ENCODE data around the gene GCH1. TPM values are rescaled to one million over a fixed set of nuclear protein-coding genes. Genes with fewer than 3 reads are reported as not detected.

The GCH1 gene
- total RNA-seq, 1 donor from 2014 or later = 17.2 TPM

DNA sequence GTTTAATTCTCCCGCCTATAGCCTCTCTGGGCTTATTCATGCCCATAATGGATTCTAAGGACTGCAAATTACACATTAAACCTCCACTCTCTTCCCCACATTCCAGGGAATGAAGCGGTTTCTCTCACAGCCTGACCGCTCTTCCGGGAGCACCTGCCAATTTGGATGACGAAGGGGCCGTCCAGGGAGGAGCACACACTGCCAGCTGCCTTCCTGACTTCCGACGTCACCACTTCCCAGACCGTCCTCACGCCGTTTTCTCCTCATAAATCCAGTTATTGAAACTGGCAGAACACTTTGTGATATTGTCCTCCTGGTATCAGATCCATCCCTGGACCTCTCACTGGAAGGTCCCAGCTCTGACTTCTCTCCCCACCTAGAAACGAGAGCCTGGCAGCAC is 87.6 kb downstream of the GCH1 start:
- intact Hi-C loops (cut with micrococcal nuclease) = no loop called here
- Mint-ChIP-seq H3K4me3 (no peak overlapping the region), H3K36me3 (ENCODE audit: low read depth) (no peaks in the 10 kb centered on the region), H3K4me1 (no peaks in the 10 kb centered on the region), H3K27ac (no peak overlapping the region), H3K9me3 (no peaks in the 10 kb centered on the region), H3K27me3 (peaks cover 2% of the 10 kb centered on the region)
- ATAC-seq (ENCODE audit: low read depth) (no peak), DNase-seq (no peak)
- TF ChIP-seq, protein P1, sequence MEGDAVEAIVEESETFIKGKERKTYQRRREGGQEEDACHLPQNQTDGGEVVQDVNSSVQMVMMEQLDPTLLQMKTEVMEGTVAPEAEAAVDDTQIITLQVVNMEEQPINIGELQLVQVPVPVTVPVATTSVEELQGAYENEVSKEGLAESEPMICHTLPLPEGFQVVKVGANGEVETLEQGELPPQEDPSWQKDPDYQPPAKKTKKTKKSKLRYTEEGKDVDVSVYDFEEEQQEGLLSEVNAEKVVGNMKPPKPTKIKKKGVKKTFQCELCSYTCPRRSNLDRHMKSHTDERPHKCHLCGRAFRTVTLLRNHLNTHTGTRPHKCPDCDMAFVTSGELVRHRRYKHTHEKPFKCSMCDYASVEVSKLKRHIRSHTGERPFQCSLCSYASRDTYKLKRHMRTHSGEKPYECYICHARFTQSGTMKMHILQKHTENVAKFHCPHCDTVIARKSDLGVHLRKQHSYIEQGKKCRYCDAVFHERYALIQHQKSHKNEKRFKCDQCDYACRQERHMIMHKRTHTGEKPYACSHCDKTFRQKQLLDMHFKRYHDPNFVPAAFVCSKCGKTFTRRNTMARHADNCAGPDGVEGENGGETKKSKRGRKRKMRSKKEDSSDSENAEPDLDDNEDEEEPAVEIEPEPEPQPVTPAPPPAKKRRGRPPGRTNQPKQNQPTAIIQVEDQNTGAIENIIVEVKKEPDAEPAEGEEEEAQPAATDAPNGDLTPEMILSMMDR (IDR thresholded peaks at IDR 0.05) = no peak
- ChIA-PET CTCF (no interaction called here), POLR2A (no interaction called here)

DNA sequence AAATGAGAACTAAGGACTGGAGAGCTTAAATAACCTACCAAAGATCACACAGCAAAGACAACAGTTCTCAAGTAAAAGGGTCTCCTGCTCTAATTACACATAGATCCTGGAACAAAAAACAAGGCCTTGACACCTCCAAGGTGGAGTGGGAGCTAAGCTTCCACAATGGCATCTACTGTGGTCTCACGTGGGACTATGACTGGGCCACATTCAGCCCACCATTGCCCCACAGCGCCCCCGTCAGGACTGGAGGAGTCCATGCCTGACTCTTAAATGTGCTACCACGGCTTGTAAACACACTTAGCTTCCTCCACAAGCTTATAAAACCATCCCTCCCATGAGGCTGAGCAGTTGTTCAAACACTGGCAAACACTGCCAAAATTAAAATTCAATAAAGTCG is 88.5 kb downstream of the GCH1 start:
- Mint-ChIP-seq H3K27me3 (peaks cover under 1% of the 10 kb centered on the region), H3K9me3 (no peaks in the 10 kb centered on the region), H3K4me3 (no peak overlapping the region), H3K27ac (no peak overlapping the region), H3K4me1 (no peaks in the 10 kb centered on the region), H3K36me3 (ENCODE audit: low read depth) (no peaks in the 10 kb centered on the region)
- ATAC-seq (ENCODE audit: low read depth) (no peak), DNase-seq (no peak)
- TF ChIP-seq, protein P1 (IDR thresholded peaks at IDR 0.05) = no peak
- CTCF ChIA-PET = interaction anchor here (1.0 kb wide), 1 partner anchor 248 kb away, joined by 4 read pairs; the partner anchor contains the start of gene SAMD4A
- POLR2A ChIA-PET = no interaction called here
- intact Hi-C loops (cut with micrococcal nuclease) = no loop called here

DNA sequence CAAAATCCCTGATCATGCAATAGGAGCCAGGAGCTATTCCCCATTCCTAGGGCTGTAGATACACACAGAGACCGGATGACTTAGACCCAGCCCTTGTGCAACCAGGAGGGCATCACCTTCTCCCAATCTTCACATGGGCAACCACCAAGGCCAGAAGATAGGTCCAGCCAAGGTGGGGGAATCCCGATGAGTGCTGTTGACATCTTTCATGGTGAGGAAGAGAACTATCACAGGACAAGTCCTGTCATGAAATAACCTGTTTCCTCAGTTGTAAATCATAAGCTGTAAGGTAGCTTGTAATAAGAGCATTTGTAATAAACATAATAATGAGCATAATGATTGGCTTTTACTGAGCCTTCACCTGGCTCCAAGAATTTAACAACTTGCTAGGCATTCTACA is 89.5 kb downstream of the GCH1 start:
- H3K27ac Mint-ChIP-seq = no peak overlapping the region
- TF ChIP-seq, protein P1 (IDR thresholded peaks at IDR 0.05) = no peak
- intact Hi-C loops (cut with micrococcal nuclease) = no loop called here
- H3K36me3 Mint-ChIP-seq (ENCODE audit: low read depth) = no peaks in the 10 kb centered on the region
- H3K4me3 Mint-ChIP-seq = no peak overlapping the region
- no peaks in the 10 kb centered on the region for H3K9me3 Mint-ChIP-seq
- H3K27me3 Mint-ChIP-seq = no peaks in the 10 kb centered on the region
- no peaks in the 10 kb centered on the region for H3K4me1 Mint-ChIP-seq
- DNase-seq = no peak
- CTCF ChIA-PET = no interaction called here
- POLR2A ChIA-PET = no interaction called here
- ATAC-seq (ENCODE audit: low read depth) = no peak

DNA sequence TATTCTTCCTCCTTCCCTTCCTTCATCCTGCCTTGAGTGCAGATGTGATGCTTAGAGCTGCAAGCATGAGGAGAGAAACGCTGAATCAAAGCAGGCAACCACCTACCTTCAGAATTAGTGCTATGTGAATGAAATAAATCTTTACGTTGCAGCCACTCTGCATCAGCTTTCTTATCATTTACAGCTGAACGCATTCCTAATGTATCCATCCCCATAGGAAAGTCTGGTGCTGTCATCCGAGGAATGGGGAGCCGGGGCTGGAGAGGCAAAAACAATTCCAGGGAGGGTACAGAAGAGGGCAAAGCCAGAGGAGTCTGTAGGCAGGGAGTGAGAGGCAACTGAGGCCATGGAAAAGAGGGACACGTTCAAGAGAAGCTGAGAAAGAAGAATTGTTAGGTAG is 90.0 kb downstream of the GCH1 start:
- H3K9me3 Mint-ChIP-seq = no peaks in the 10 kb centered on the region

DNA sequence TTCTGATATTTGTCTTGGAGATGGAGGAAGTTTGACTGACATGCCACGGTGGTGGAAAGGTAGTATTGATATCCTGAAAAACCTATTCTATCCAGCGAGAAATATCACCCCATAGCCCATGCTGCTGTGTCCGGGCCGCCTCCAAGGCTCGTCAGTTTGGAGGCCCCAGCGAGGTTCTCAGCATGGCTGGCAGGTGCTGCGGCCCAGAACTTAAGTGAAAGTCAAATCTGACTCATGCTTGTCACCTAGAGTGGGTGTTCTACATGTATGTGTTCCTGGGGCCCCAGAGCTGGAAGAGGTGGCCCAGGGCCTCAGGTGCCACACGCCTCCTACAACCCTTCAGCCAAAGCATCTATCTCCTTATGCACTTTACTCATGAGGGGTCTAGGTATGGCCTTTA is 92.9 kb downstream of the GCH1 start:
- no peak overlapping the region for H3K4me3 Mint-ChIP-seq
- ChIA-PET CTCF (no interaction called here), POLR2A (interaction anchor here (0.6 kb wide), 1 partner anchor 28 kb away, joined by 9 read pairs; no protein-coding TSS in a partner anchor)
- TF ChIP-seq, protein P1 (IDR thresholded peaks at IDR 0.05) = no peak
- no peak overlapping the region for H3K27ac Mint-ChIP-seq
- peaks cover 3% of the 10 kb centered on the region for H3K27me3 Mint-ChIP-seq
- DNase-seq (no peak), ATAC-seq (ENCODE audit: low read depth) (no peak)
- intact Hi-C loops (cut with micrococcal nuclease) = loop anchor here (5.0 kb wide), 1 partner anchor 173 kb away; no protein-coding TSS in a partner anchor
- H3K36me3 Mint-ChIP-seq (ENCODE audit: low read depth) = no peaks in the 10 kb centered on the region
- H3K9me3 Mint-ChIP-seq = no peaks in the 10 kb centered on the region
- peaks cover 6% of the 10 kb centered on the region for H3K4me1 Mint-ChIP-seq

More for the DNA sequence above, 90.0 kb downstream of the GCH1 start:
- POLR2A ChIA-PET = no interaction called here
- ATAC-seq (ENCODE audit: low read depth) (no peak), DNase-seq (no peak)
- no peaks in the 10 kb centered on the region for H3K36me3 Mint-ChIP-seq (ENCODE audit: low read depth)
- no peak overlapping the region for H3K4me3 Mint-ChIP-seq
- intact Hi-C loops (cut with micrococcal nuclease) = no loop called here
- CTCF ChIA-PET = no interaction called here
- H3K27me3 Mint-ChIP-seq = no peaks in the 10 kb centered on the region
- no peak overlapping the region for H3K27ac Mint-ChIP-seq
- TF ChIP-seq, protein P1 (IDR thresholded peaks at IDR 0.05) = no peak
- H3K4me1 Mint-ChIP-seq = no peaks in the 10 kb centered on the region

All from activated B cell treated with CpG ODN at 0.5 μM for 24 hours (primary cell).